ENCODE results near the gene SORCS1.

SORCS1 gene

DNA sequence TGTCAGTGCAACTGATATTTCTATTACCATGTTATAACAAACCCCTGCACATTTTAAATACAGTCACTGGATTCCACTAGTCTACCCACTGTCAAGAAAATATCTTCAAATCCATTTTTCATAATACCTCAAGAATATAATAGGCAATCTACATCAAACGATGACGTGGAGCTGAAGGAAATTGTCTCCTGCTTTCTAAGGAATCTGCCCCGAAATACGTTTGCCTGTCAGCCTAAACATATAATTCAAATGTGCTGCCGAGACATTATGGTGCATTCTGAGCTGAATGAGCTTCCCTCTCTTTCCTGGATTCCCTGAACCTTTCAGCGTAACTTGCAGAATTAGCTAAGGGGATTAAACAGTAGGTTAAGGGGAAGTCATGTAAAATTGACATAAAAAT, 306.8 kb downstream of the SORCS1 start:
- H3K4me3 ChIP-seq (replicated peaks; ENCODE audit: low read depth, low read length), result no peak overlapping the region
- TF ChIP-seq, protein P1, sequence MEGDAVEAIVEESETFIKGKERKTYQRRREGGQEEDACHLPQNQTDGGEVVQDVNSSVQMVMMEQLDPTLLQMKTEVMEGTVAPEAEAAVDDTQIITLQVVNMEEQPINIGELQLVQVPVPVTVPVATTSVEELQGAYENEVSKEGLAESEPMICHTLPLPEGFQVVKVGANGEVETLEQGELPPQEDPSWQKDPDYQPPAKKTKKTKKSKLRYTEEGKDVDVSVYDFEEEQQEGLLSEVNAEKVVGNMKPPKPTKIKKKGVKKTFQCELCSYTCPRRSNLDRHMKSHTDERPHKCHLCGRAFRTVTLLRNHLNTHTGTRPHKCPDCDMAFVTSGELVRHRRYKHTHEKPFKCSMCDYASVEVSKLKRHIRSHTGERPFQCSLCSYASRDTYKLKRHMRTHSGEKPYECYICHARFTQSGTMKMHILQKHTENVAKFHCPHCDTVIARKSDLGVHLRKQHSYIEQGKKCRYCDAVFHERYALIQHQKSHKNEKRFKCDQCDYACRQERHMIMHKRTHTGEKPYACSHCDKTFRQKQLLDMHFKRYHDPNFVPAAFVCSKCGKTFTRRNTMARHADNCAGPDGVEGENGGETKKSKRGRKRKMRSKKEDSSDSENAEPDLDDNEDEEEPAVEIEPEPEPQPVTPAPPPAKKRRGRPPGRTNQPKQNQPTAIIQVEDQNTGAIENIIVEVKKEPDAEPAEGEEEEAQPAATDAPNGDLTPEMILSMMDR (IDR thresholded peaks at IDR 0.05; ENCODE audit: low read depth, low read length, missing control alignments), result no peak
- DNase-seq (ENCODE audit: extremely low read depth, low read depth), result no peak

DNA sequence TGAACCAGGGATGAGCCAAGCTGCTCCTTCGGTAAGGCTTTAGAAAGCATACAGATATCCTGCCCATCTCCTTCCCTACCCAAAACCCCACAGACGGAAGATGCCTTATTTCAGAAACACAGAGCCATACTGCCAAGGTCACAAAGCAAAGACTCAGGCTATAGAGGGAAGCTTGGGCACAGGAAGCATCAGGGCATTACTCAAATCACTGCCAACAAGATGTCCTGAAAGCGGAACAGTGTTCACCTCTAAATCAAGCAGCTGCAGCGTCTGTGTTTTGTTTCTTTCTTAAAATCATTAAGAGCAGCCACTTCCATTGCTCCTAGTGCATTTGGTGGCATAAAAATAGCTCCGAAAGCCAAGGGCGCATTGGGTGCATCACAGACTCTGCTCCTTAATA, 307.3 kb downstream of the SORCS1 start:
- TF ChIP-seq, protein P1 (IDR thresholded peaks at IDR 0.05; ENCODE audit: low read depth, low read length, missing control alignments), result no peak
- no peak overlapping the region for H3K4me3 ChIP-seq (replicated peaks; ENCODE audit: low read depth, low read length)
- no peak for DNase-seq (ENCODE audit: extremely low read depth, low read depth)

DNA sequence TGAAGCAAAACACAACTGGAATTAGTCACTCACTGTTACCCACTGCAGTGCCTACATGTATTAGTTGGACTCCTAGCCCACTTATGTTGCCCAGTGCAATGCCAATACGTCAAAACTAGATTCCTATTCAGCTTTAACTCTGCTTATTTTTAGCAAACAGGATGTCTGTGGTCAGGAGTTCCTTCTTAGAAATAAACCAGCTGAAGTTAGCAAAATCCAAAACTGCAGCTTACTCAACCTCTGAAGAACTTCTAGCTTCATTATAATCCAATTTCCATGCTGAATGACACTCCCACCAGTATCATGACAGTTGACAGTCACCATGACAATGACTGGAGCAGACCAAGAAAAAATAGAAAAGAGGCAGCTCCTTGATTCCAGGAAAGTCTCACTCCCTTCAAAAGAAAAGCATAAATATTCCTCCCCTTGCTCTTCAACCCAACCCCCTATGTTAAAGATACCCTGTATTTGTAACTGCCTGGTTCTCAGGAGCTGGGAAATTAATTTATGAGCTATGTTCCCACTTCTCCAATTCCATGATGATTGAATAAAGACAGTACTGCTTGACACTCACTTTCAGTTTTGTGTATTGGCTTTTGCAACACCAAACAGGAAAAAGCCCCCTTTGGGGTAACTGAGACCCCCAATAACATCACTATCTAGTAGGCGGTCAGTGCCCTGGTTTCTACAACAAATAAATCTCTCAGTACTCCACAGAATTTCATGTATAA, 327.4 kb downstream of the SORCS1 start:
- TF ChIP-seq, protein P1 (IDR thresholded peaks at IDR 0.05; ENCODE audit: low read depth, low read length, missing control alignments), result no peak
- no peak for DNase-seq (ENCODE audit: extremely low read depth, low read depth)
- no peak overlapping the region for H3K4me3 ChIP-seq (replicated peaks; ENCODE audit: low read depth, low read length)

DNA sequence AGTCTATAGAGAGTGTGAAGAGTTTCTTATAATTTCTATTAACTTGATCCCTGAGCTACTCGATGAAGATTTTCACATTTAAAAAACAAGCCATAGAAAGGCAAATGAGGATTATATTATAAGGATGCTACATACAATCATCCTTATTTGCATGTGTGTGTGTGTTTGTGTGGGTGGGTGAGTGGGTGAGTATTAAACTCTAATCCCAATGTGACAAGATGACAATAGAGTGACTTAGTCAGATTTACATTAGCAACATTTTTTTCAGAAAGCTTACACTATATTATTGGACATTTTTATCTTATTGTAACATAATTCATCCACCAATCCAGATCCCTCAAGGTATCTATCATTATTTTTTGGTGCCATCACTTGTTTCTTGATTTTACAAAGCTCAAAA, 331.7 kb downstream of the SORCS1 start:
- no peak overlapping the region for H3K4me3 ChIP-seq (replicated peaks; ENCODE audit: low read depth, low read length)
- TF ChIP-seq, protein P1 (IDR thresholded peaks at IDR 0.05; ENCODE audit: low read depth, low read length, missing control alignments), result no peak
- no peak for DNase-seq (ENCODE audit: extremely low read depth, low read depth)

DNA sequence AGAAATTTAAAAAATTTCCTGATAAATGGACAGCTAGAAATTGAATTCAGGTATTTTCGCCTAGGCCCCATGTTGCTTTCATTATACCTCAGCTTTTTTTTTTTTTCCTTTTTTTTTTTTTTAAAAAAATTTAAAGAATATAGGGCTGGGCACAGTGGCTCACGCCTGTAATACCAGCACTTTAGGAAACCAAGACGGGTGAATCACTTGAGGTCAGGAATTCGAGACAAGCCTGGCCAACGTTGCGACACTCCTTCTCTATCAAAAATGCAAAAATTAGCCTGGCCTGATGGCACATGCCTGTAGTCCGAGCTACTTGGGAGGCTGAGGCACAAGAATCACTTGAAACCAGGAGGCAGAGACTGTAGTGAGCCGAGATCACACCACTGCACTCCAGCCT, 334.0 kb downstream of the SORCS1 start:
- no peak for DNase-seq (ENCODE audit: extremely low read depth, low read depth)
- no peak overlapping the region for H3K4me3 ChIP-seq (replicated peaks; ENCODE audit: low read depth, low read length)
- TF ChIP-seq, protein P1 (IDR thresholded peaks at IDR 0.05; ENCODE audit: low read depth, low read length, missing control alignments), result no peak

DNA sequence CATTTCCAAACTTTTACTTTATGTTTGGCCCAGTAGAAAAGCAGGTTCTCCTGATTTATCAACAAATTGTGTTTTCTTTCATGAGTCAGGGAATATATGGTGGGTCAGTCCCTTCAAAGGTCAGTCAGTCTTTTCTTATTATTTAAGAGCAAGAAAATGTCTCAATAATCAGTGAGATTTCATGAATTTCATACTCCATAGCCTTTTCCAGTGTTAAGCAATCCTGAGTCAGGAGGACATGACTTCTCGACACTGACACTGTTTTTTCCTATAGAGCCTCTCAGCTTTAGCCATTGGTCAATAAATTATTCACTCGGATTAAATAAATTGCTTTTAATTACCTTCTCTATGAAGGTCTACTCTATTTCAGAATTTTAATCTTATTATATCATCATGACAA, 334.5 kb downstream of the SORCS1 start:
- TF ChIP-seq, protein P1 (IDR thresholded peaks at IDR 0.05; ENCODE audit: low read depth, low read length, missing control alignments), result no peak
- no peak for DNase-seq (ENCODE audit: extremely low read depth, low read depth)
- no peak overlapping the region for H3K4me3 ChIP-seq (replicated peaks; ENCODE audit: low read depth, low read length)

DNA sequence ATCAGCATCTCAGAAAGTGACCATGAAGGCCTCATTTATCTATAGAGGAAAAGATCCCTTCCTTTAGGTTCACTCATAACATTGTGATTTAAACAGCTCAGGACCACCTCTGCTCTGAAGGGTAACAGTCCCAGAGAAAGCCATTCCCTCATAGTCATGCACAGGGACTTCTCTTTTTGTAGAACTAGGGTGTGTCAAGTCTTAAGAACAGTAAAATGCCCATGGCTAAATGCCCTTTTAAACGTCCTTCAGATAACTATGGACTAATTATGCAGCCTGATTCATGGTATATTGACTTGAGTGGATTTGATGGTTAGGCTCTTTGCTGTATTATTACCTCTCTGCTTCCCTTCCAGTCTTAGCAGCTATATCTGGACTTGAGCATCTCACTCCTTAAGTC, 337.8 kb downstream of the SORCS1 start:
- no peak for DNase-seq (ENCODE audit: extremely low read depth, low read depth)
- TF ChIP-seq, protein P1 (IDR thresholded peaks at IDR 0.05; ENCODE audit: low read depth, low read length, missing control alignments), result no peak

More for the DNA sequence above, 337.8 kb downstream of the SORCS1 start:
- H3K4me3 ChIP-seq (replicated peaks; ENCODE audit: low read depth, low read length), result no peak overlapping the region
